CD8-positive, alpha-beta memory T cell (primary cell): ENCODE measurements around the gene DDX5. TPM values are rescaled to one million over a fixed set of nuclear protein-coding genes. Genes with fewer than 3 reads are reported as not detected.

Source experiments
- polyA plus RNA-seq: library from polyadenylated mRNA; unstranded; fragments of 300-500 nt; fragmentation: Illumina TruSeq; gene quantifications from one replicate; pipeline ENCODE4 v1.2.3, GENCODE V29; 2021
- total RNA-seq, 2 experiments: library from RNA; stranded (reverse); gene quantifications; one replicate each; pipeline ENCODE4 v1.2.3, GENCODE V29; 2021

DDX5 gene
- total and polyA plus RNA-seq, 3 experiments from 2014 or later = 855 to 1,275 (median 861) TPM

Other genes with a start within 250 kb of the DDX5 start
- 10 to 100 TPM; 21.9 to 22.0 TPM for gene TEX2, start 243.0 kb downstream of the DDX5 start, total RNA-seq
- gene TEX2, start 243.0 kb downstream of the DDX5 start, polyA plus RNA-seq = 6.5 TPM
- 10 to 100 TPM; 42.7 to 45.7 TPM for gene PECAM1, start 115.4 kb downstream of the DDX5 start, total RNA-seq
- 130 TPM for gene PECAM1, start 115.4 kb downstream of the DDX5 start, polyA plus RNA-seq
- under 1 TPM; 0.66 to 0.69 TPM for gene MILR1, start 57.2 kb downstream of the DDX5 start, total RNA-seq
- gene MILR1, start 57.2 kb downstream of the DDX5 start, polyA plus RNA-seq = not detected
- gene POLG2, start 9.2 kb downstream of the DDX5 start, total RNA-seq = 10 to 100 TPM; 26.4 to 26.5 TPM
- gene POLG2, start 9.2 kb downstream of the DDX5 start, polyA plus RNA-seq = 5.3 TPM
- 10 to 100 TPM; 39.3 to 43.5 TPM for gene CEP95, start 688 bp upstream of the DDX5 start, total RNA-seq
- 15.7 TPM for gene CEP95, start 688 bp upstream of the DDX5 start, polyA plus RNA-seq
- 10 to 100 TPM; 18.9 to 19.0 TPM for gene SMURF2, start 156.0 kb upstream of the DDX5 start, total RNA-seq
- gene SMURF2, start 156.0 kb upstream of the DDX5 start, polyA plus RNA-seq = 7.8 TPM